HL-60 (cell line): ENCODE results near the gene MRPS21.

Experiments used
- CTCF ChIP-seq: IDR thresholded peaks from one replicate; pipeline ENCODE4 v1.5.1; 2011; ENCODE audit warnings: low read length, control low read depth, inconsistent platforms; ENCODE audit not compliant: insufficient read depth
- POLR2AphosphoS5 ChIP-seq: IDR thresholded peaks from 2 replicates; pipeline ENCODE4 v1.6.1; 2012; ENCODE audit warnings: low read depth

- TF ChIP-seq CTCF, result no peak
- TF ChIP-seq POLR2AphosphoS5, result no peak
Measured at GRCh38 chr1:150273311-150273710, 20.4 kb upstream of the MRPS21 start.
